ENCODE data around the gene APOH.

APOH gene

DNA sequence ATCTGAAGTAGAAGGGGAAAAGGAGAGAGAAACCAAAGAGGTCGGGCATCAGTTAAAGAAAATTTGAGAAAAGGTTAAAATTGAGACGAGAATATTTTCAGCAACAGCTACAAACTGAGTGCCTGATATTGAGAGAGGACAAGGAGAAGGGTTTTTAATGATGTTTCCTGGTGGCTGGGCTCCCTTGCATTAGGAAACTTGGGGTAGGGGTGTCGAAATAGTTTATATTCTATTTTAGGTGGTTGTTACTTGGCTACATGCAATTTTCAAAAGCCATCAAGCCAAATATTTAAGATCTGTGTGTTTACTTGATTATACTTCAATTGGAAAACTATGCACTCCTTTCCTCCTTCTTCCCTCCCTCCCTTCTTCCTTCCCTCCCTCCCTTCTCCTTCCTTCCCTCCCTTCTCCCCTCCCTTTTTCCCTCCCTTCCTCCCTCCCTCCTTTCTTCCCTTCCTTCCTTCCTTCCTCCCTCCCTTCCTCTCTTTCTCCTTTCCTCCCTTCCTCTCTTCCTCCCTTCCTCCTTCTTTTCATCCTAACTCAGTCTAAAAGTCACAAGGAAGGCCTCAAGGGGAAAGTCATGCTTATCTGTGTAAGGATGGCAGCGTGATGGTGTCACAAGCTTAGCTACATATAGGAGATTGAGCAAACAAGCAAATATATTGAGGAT is 1.8 kb upstream of the APOH start:
- TF ChIP-seq CTCF (IDR thresholded peaks at IDR 0.05; ENCODE audit: borderline replicate concordance, extremely low read depth, low read length, poor library complexity, severe bottlenecking) = no peak
- no peak for TF ChIP-seq EZH2 (IDR thresholded peaks at IDR 0.05; ENCODE audit: borderline replicate concordance, low read depth, low read length, severe bottlenecking)
- no peak for ATAC-seq (ENCODE audit: insufficient read depth, low read depth)
- Histone ChIP-seq H2AFZ (ENCODE audit: low read depth, low read length) (no peak overlapping the region), H4K20me1 (ENCODE audit: insufficient read depth, low read length) (no peaks in the 10 kb centered on the region), H3K79me2 (ENCODE audit: insufficient read depth, low read length) (no peaks in the 10 kb centered on the region), H3K4me2 (ENCODE audit: insufficient read depth, low read length) (no peak overlapping the region), H3K9ac (ENCODE audit: low read depth, low read length) (no peak overlapping the region), H3K9me3 (ENCODE audit: insufficient read depth, low read length, severe bottlenecking) (no peaks in the 10 kb centered on the region), H3K27me3 (ENCODE audit: insufficient read depth, low read length, poor library complexity) (no peaks in the 10 kb centered on the region), H3K4me1 (ENCODE audit: insufficient read depth, low read length) (no peaks in the 10 kb centered on the region), H3K4me3 (ENCODE audit: low read depth in 1 of 2, low read length in 2 of 2) (no peak overlapping the region), H3K36me3 (ENCODE audit: insufficient read depth, low read length) (no peaks in the 10 kb centered on the region), H3K27ac (ENCODE audit: low read length) (no peak overlapping the region)
- DNase-seq = no peak

DNA sequence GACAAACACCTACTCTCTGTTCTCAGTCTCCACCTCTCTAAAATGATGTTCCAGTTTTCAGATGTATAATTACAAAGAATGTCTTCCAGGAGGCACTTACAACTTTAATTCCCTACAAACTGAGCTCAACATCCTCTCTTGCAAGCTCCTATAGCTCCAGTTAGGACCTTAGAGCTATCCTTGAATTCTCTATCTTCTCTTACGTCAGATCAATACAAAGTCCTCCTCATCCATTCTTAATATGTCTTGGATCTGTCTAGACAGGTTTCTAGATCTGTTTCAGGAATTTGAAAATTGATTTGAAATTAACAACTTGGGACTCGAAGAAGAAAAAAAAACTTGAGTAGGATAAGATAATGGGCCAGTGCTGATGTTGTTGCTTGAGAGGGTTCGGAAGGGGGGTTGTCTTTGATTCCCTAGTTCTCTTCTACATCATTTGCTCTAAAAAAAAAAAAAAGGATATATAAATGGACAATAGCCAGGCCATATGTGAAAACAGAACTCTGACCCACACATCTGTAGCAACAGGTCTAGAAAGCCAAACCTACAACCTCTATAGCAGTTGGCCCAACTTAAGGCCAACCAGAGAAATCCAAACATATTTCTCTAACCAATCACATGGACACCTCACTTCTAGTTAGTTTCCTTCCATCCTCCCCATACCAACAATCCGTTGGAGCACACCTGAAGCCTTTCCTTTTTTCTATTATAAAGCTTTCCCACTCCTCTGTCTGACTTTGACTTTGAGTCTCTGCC is 746 bp upstream of the APOH start:
- Histone ChIP-seq H3K9ac (ENCODE audit: low read depth, low read length) (no peak overlapping the region), H3K79me2 (ENCODE audit: insufficient read depth, low read length) (no peaks in the 10 kb centered on the region), H3K4me1 (ENCODE audit: insufficient read depth, low read length) (no peaks in the 10 kb centered on the region), H3K27ac (ENCODE audit: low read length) (no peak overlapping the region), H3K4me3 (ENCODE audit: low read depth in 1 of 2, low read length in 2 of 2) (no peak overlapping the region), H3K9me3 (ENCODE audit: insufficient read depth, low read length, severe bottlenecking) (no peaks in the 10 kb centered on the region), H3K4me2 (ENCODE audit: insufficient read depth, low read length) (no peak overlapping the region), H4K20me1 (ENCODE audit: insufficient read depth, low read length) (no peaks in the 10 kb centered on the region), H2AFZ (ENCODE audit: low read depth, low read length) (no peak overlapping the region), H3K36me3 (ENCODE audit: insufficient read depth, low read length) (no peaks in the 10 kb centered on the region), H3K27me3 (ENCODE audit: insufficient read depth, low read length, poor library complexity) (no peaks in the 10 kb centered on the region)
- TF ChIP-seq CTCF (IDR thresholded peaks at IDR 0.05; ENCODE audit: borderline replicate concordance, extremely low read depth, low read length, poor library complexity, severe bottlenecking) = no peak
- TF ChIP-seq EZH2 (IDR thresholded peaks at IDR 0.05; ENCODE audit: borderline replicate concordance, low read depth, low read length, severe bottlenecking) = no peak
- no peak for ATAC-seq (ENCODE audit: insufficient read depth, low read depth)
- no peak for DNase-seq

- Histone ChIP-seq H3K4me2 (ENCODE audit: insufficient read depth, low read length) (no peak overlapping the region), H3K9ac (ENCODE audit: low read depth, low read length) (no peak overlapping the region), H3K27me3 (ENCODE audit: insufficient read depth, low read length, poor library complexity) (no peaks in the 10 kb centered on the region), H3K27ac (ENCODE audit: low read length) (no peak overlapping the region), H3K4me1 (ENCODE audit: insufficient read depth, low read length) (no peaks in the 10 kb centered on the region), H3K4me3 (ENCODE audit: low read depth in 1 of 2, low read length in 2 of 2) (no peak overlapping the region), H2AFZ (ENCODE audit: low read depth, low read length) (no peak overlapping the region), H3K79me2 (ENCODE audit: insufficient read depth, low read length) (no peaks in the 10 kb centered on the region), H4K20me1 (ENCODE audit: insufficient read depth, low read length) (no peaks in the 10 kb centered on the region), H3K9me3 (ENCODE audit: insufficient read depth, low read length, severe bottlenecking) (no peaks in the 10 kb centered on the region), H3K36me3 (ENCODE audit: insufficient read depth, low read length) (no peaks in the 10 kb centered on the region)
- no peak for ATAC-seq (ENCODE audit: insufficient read depth, low read depth)
- TF ChIP-seq EZH2 (IDR thresholded peaks at IDR 0.05; ENCODE audit: borderline replicate concordance, low read depth, low read length, severe bottlenecking) (no peak), CTCF (IDR thresholded peaks at IDR 0.05; ENCODE audit: borderline replicate concordance, extremely low read depth, low read length, poor library complexity, severe bottlenecking) (no peak)
- no peak for DNase-seq
Observed at GRCh38 chr17:66227212-66228045, 1.8 kb downstream of the APOH start.

Measured in DND-41 (cell line).